GM12873 (cell line): ENCODE measurements around the gene PTTG2.

Experiments used
- TF ChIP-seq, protein P1 (sequence below): IDR thresholded peaks from 2 replicates; pipeline ENCODE4 v1.5.1; 2012; ENCODE audit warnings: low read depth, mild to moderate bottlenecking, moderate library complexity, low read length, control low read depth; ENCODE audit not compliant: insufficient read depth; ENCODE audit errors: missing control alignments

Gene PTTG2

DNA sequence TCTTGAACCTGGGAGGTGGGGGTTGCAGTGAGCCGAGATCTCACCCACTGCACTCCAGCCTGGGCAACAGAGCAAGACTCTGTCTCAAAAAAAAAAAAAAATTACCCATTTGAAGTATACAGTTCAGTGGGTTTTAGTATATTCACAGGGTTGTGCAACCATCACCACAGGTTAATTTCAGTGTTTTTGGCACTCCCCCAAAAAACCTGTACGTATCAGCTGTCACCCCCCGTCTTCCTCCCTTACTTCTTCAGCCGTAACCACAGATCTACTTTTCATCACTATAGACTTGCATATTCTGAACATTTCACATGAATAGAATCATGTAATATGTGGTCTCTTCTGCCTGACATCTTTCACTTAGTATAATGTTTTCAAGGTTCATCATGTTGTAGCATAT is 11.7 kb upstream of the PTTG2 start:
- TF ChIP-seq, protein P1, sequence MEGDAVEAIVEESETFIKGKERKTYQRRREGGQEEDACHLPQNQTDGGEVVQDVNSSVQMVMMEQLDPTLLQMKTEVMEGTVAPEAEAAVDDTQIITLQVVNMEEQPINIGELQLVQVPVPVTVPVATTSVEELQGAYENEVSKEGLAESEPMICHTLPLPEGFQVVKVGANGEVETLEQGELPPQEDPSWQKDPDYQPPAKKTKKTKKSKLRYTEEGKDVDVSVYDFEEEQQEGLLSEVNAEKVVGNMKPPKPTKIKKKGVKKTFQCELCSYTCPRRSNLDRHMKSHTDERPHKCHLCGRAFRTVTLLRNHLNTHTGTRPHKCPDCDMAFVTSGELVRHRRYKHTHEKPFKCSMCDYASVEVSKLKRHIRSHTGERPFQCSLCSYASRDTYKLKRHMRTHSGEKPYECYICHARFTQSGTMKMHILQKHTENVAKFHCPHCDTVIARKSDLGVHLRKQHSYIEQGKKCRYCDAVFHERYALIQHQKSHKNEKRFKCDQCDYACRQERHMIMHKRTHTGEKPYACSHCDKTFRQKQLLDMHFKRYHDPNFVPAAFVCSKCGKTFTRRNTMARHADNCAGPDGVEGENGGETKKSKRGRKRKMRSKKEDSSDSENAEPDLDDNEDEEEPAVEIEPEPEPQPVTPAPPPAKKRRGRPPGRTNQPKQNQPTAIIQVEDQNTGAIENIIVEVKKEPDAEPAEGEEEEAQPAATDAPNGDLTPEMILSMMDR = no peak

DNA sequence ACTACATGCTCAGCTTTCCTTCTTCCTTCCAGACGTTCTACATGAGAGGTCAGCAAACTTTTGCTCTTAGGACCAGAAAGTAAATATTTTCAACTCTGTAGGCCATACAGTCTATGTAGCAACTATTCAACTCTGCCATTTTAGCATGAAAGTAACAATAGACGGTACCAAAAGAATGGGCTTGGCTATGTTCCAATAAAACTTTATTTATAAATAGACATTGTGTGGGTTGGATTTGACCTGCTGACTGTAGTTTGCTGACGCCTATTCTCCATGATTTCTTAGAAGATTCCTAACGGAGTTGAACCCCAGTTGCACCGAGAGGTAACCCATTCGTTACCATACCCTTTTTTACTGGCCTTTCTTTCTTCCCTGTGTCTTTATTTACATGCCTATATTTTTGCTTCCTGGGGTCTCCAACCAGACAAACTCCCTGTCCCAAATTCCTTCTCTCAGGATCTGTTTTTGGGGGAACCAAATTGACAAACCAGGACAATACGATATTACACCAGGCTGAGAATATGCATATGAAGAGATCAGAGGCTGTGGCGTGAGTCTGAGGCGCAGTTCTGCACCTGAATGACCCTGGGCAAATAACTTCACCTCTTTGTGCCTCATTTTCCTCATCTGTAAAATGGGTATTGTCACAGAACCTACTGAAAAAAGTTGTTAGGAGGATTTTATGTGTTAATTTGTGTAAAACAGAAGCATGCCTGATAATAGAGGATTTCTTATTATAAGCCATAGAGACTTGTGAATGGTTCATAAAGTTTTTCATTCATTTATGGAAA is 10.4 kb upstream of the PTTG2 start:
- TF ChIP-seq, protein P1 = no peak

DNA sequence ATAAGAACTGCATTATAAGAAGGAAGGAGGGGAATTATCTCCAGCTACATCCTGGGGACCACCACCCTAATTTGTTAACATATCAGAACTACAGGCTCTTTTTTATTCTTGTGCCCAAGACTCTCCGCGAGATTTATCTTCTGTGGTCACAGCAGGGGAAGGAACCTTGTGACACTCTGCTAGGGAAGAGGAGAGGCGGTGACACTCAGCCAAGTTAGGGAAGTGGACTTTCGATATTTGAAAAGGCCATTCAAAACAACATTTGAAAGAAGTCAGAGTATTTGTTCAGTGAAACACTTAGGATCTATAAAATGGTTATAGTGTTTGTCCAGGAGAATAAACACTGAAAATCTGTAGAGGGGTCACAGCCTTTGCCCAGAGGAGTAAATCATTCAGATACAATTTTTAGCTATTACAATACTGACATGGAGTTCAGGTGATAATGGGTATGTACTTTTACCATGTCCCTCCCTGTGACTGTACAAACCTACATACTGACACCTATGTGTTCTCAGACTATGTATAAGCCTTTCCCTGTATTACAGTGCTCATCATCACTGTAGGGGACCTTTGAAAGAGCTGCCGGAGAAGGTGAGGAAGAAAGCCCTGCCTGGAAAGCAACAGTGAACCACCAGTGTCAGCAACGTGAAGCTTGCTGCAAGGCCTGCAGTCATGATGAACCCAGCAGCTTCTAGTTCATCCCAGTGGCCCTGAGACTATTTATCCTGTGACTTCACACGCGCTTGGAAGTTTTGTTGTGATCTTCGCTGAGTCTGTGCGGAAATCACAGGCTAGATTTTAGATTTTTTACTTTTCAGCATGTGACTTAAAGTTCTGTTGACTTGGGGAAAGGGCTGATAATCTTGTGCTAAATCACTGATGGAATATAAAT is 8.5 kb upstream of the PTTG2 start:
- TF ChIP-seq, protein P1 = no peak

DNA sequence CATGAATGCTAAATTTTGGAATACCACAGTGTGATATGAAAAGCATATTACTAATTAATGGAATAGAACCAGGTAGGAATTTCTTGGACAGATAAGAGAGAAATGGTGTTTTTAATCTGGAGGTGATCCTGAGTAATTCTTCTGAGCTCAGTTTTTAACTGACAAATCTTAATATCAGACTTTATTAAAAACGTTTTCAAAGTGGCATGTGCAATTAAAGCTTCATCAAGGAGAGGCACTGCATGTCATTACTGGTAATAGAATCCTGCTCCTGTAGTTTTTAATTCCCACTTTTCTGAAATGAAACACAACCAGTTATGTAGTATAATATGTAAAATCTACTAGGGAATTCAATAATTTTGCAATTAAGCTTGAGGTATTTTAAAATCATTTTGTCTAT is 7.0 kb upstream of the PTTG2 start:
- TF ChIP-seq, protein P1 = no peak

DNA sequence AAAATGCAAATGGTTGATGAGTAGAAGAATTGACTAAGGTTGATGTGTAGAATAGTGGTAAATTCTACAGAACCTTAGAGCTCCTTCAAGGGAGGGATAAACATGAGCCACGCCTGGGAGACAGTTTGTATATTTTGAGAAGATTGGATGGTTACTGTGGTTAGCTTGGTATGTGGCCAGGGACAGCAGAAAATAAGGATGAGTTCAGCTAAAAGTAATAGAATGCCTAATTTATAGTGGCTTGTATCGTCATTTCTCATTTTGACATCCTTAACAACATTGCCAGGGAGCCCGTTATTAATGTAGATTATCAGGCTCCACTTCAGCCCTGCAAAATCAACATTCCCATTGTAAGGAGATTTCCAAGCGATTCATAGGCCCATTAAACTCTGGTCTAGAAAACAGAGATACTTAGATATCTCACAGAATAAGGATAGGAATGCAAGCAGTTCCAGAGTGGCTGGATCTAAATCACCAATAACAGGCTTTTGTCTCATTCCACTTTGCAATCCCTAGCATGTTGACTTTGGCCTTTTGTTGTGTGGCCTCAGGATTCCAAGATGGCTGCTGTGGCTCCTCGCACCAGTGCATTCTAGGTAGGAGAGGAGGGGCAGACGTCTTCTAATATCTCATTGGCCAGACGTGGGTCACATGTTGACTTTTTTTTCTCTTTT is 6.4 kb upstream of the PTTG2 start:
- TF ChIP-seq, protein P1 = no peak

DNA sequence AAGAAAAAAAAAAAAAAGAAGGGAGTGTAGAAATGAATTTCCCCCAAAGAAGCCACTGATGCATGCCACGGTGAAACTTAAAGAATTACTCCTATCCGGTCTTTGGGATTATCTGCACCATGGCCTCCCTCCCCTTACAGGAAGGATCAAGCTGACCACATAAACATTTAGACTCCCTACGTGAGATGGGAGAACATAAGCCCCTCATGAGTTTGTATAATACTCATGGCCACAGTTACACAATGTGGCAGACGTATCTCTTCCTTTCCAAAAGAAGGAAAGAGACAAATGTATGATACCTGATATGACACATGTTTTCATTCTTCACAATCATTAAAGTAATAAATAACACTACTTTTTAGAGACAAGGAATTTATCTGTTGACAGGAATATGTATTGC is 3.3 kb upstream of the PTTG2 start:
- TF ChIP-seq, protein P1 = no peak

DNA sequence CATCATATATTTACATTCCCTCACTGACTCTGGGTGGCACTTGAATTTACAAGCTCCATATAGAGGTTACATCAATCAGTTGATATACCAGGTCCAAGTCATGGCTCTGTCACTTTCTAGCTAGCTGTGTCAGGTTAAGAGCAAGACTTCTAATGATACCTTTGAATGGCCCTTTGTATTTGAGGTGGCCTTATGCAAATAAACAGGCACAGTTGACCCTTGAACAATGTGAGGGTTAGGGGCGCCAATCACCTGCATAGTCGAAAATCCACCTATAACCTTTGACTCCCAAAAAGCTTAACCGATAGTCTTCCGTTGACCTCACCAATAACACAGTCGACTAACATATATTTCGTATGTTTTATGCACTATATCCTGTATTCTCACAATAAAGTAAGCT is 1.3 kb upstream of the PTTG2 start:
- TF ChIP-seq, protein P1 = no peak
